SK-N-SH treated with all-trans-retinoic acid at 6 μM for 48 hours (cell line): ENCODE measurements around the gene ACADSB.

Experiments
- ATAC-seq: fragments of 200-7000 bp; cut with Tn5 transposase; 3 replicates; pipeline ENCODE4 v1.9.1; 2020; ENCODE audit warnings: mild to moderate bottlenecking, moderate library complexity
- ARNTL ChIP-seq: fragments of 450-650 bp; formaldehyde crosslinking; IDR thresholded peaks from 2 replicates; pipeline ENCODE4 v1.5.0; 2020; ENCODE audit warnings: low read depth, mild to moderate bottlenecking, moderate library complexity, borderline replicate concordance
- BACH2 ChIP-seq: fragments of 250-450 bp; sonication (Bioruptor Pico); IDR thresholded peaks from 2 replicates; pipeline ENCODE4 v1.9.0; 2021; ENCODE audit warnings: mild to moderate bottlenecking, borderline replicate concordance
- CSDC2 ChIP-seq: fragments of 250-450 bp; sonication (Bioruptor Pico); IDR thresholded peaks from 2 replicates; pipeline ENCODE4 v1.5.0; 2020; ENCODE audit warnings: mild to moderate bottlenecking, moderate library complexity
- CSRNP3 ChIP-seq: fragments of 250-450 bp; sonication (Bioruptor Pico); IDR thresholded peaks from 2 replicates; pipeline ENCODE4 v1.5.1; 2021; ENCODE audit warnings: mild to moderate bottlenecking, moderate library complexity
- GLIS3 ChIP-seq: fragments of 250-450 bp; sonication (Bioruptor Pico); IDR thresholded peaks from 2 replicates; pipeline ENCODE4 v1.5.0; 2020; ENCODE audit warnings: mild to moderate bottlenecking, moderate library complexity
- ISL1 ChIP-seq: fragments of 250-450 bp; sonication (Bioruptor Pico); IDR thresholded peaks from 2 replicates; pipeline ENCODE4 v2.1.2; 2022; ENCODE audit warnings: mild to moderate bottlenecking, moderate library complexity
- OSR1 ChIP-seq: fragments of 250-450 bp; sonication (Bioruptor Pico); IDR thresholded peaks from 2 replicates; pipeline ENCODE4 v1.8.0; 2022; ENCODE audit warnings: moderate library complexity, mild to moderate bottlenecking, inconsistent platforms
- PATZ1 ChIP-seq: fragments of 250-450 bp; sonication (Bioruptor Pico); IDR thresholded peaks from 2 replicates; pipeline ENCODE4 v1.8.0; 2020; ENCODE audit warnings: mild to moderate bottlenecking, moderate library complexity, borderline replicate concordance
- PPARA ChIP-seq: fragments of 250-450 bp; sonication (Bioruptor Pico); IDR thresholded peaks from 2 replicates; pipeline ENCODE4 v1.5.0; 2020; ENCODE audit warnings: mild to moderate bottlenecking, borderline replicate concordance
- RARB ChIP-seq: fragments of 250-450 bp; sonication (Bioruptor Pico); IDR thresholded peaks from 2 replicates; pipeline ENCODE4 v1.8.0; 2021; ENCODE audit warnings: mild to moderate bottlenecking, moderate library complexity
- SNAI2 ChIP-seq: fragments of 250-450 bp; sonication (Bioruptor Pico); IDR thresholded peaks from 2 replicates; pipeline ENCODE4 v1.5.0; 2020; ENCODE audit warnings: mild to moderate bottlenecking, moderate library complexity
- TCF4 ChIP-seq: fragments of 250-450 bp; sonication (Bioruptor Pico); IDR thresholded peaks from 2 replicates; pipeline ENCODE4 v1.8.0; 2021; ENCODE audit warnings: mild to moderate bottlenecking, moderate library complexity, borderline replicate concordance
- TOX ChIP-seq: fragments of 250-450 bp; sonication (Bioruptor Pico); IDR thresholded peaks from 2 replicates; pipeline ENCODE4 v1.8.0; 2021; ENCODE audit warnings: mild to moderate bottlenecking, moderate library complexity, borderline replicate concordance
- TSHZ2 ChIP-seq: fragments of 250-450 bp; sonication (Bioruptor Pico); IDR thresholded peaks from 2 replicates; pipeline ENCODE4 v1.5.0; 2020; ENCODE audit warnings: mild to moderate bottlenecking, moderate library complexity
- ZC3H10 ChIP-seq: fragments of 250-450 bp; sonication (Bioruptor Pico); IDR thresholded peaks from 2 replicates; pipeline ENCODE4 v1.5.1; 2021; ENCODE audit warnings: mild to moderate bottlenecking, moderate library complexity
- ZFP3 ChIP-seq: fragments of 250-450 bp; sonication (Bioruptor Pico); IDR thresholded peaks from 2 replicates; pipeline ENCODE4 v1.5.0; 2020; ENCODE audit warnings: mild to moderate bottlenecking, moderate library complexity
- ZNF565 ChIP-seq: fragments of 450-650 bp; formaldehyde crosslinking; conservative IDR thresholded peaks from 2 replicates; pipeline ENCODE4 v1.5.0; 2020; ENCODE audit warnings: low read depth, mild to moderate bottlenecking, moderate library complexity
- ZNF70 ChIP-seq: fragments of 450-650 bp; formaldehyde crosslinking; IDR thresholded peaks from 2 replicates; pipeline ENCODE4 v1.5.0; 2020; ENCODE audit warnings: mild to moderate bottlenecking, moderate library complexity
- ZNF8 ChIP-seq: fragments of 450-650 bp; formaldehyde crosslinking; IDR thresholded peaks from 2 replicates; pipeline ENCODE4 v1.5.0; 2020; ENCODE audit warnings: mild to moderate bottlenecking, moderate library complexity

Gene ACADSB

GRCh38 chr10:123087348-123087747 is 78.5 kb downstream of the ACADSB start:
- no peak for ATAC-seq
- TF ChIP-seq TCF4 (CRISPR knock-in tag) (no peak), ISL1 (CRISPR knock-in tag) (no peak), CSRNP3 (CRISPR knock-in tag) (no peak), TOX (CRISPR knock-in tag) (no peak), ZC3H10 (no peak), BACH2 (CRISPR knock-in tag) (no peak), RARB (no peak), TSHZ2 (CRISPR knock-in tag) (no peak), ZNF70 (CRISPR knock-in tag) (no peak), ARNTL (CRISPR knock-in tag) (no peak), PPARA (CRISPR knock-in tag) (no peak), SNAI2 (no peak), PATZ1 (CRISPR knock-in tag) (no peak), GLIS3 (CRISPR knock-in tag) (no peak), ZNF8 (no peak)

- ATAC-seq, result no peak
- no peak for TF ChIP-seq ARNTL (CRISPR knock-in tag)
- TF ChIP-seq RARB, result no peak
Observed at GRCh38 chr10:123087786-123088185, 79.0 kb downstream of the ACADSB start.

- TF ChIP-seq PATZ1 (CRISPR knock-in tag) (no peak), ZNF565 (CRISPR knock-in tag) (no peak), OSR1 (no peak)
- TF ChIP-seq, all 23 proteins: peak for 0
- no peak for ATAC-seq
Observed at GRCh38 chr10:123092635-123093414, 84.0 kb downstream of the ACADSB start.

GRCh38 chr10:123093489-123093888 is 84.7 kb downstream of the ACADSB start:
- ATAC-seq, result no peak
- TF ChIP-seq OSR1, result no peak
- TF ChIP-seq ZNF70 (CRISPR knock-in tag), result no peak
- no peak for TF ChIP-seq ISL1 (CRISPR knock-in tag)
- TF ChIP-seq CSRNP3 (CRISPR knock-in tag), result no peak
- no peak for TF ChIP-seq CSDC2 (CRISPR knock-in tag)
- TF ChIP-seq ZFP3 (CRISPR knock-in tag), result no peak
- TF ChIP-seq TSHZ2 (CRISPR knock-in tag), result no peak
